ENCODE data around the gene SEPTIN7.

Gene SEPTIN7

DNA sequence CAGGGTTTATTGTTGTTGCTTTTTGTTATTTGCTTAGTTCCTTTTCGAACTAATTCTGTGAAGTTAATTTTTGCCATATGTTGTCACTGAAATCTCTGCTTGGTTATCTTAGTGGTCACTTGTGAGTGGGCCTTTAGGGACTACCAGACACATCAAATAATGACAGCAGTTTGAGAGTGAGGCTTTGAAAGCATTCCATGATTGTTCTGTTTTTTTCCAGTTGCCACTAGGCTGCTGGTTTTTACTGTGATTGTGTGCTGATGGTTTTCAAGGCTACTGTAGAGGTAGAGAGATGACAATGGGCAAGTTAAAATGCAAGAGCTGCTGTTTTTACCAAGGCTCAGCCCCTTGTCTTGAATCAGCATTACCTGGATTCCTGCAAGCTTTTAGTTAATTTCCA lies 20.0 kb downstream of the SEPTIN7 start:
- H3K4me1 ChIP-seq (ENCODE audit: low read depth, poor library complexity, severe bottlenecking) = peaks cover 57% of the 10 kb centered on the region
- no peak overlapping the region for H2AFZ ChIP-seq (ENCODE audit: low read depth)
- no peak overlapping the region for H3K9ac ChIP-seq
- H3K4me3 ChIP-seq (IDR thresholded peaks at IDR 0.05; ENCODE audit: insufficient read depth, low read depth, low read length) = no peak overlapping the region
- no peaks in the 10 kb centered on the region for H3K27me3 ChIP-seq (ENCODE audit: insufficient read depth, low read depth)
- H3K27ac ChIP-seq = no peak overlapping the region
- peaks cover 100% of the 10 kb centered on the region for H3K79me2 ChIP-seq (ENCODE audit: insufficient read depth, low read depth)
- no peak for TF ChIP-seq CTCF (conservative IDR thresholded peaks at IDR 0.05; ENCODE audit: low read depth, low read length)
- H3K4me2 ChIP-seq = no peak overlapping the region
- H4K20me1 ChIP-seq (ENCODE audit: insufficient read depth) = peaks cover 47% of the 10 kb centered on the region
- H3K36me3 ChIP-seq (ENCODE audit: insufficient read depth) = no peaks in the 10 kb centered on the region

DNA sequence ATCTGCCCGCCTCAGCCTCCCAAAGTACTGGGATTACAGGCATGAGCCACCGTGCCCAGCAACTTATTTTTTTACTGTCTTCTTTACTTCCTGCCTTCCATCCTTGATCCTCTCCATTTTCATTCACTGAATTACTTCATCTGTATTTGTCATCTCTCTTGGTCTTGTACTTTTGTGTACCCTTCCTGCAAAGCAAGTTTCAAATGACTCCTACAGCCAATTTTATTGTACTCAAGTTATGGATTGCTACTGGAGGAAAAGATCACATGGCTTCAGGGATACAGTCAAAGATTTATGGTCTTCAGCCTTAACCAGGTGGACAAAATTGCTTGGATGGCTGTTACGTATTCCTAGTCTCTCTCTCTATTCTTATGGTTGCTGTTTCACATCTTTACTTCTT lies 22.6 kb downstream of the SEPTIN7 start:
- Histone ChIP-seq H3K27ac (no peak overlapping the region), H3K4me3 (IDR thresholded peaks at IDR 0.05; ENCODE audit: insufficient read depth, low read depth, low read length) (no peak overlapping the region), H4K20me1 (ENCODE audit: insufficient read depth) (peaks cover 44% of the 10 kb centered on the region), H3K4me2 (no peak overlapping the region), H3K27me3 (ENCODE audit: insufficient read depth, low read depth) (no peaks in the 10 kb centered on the region), H3K36me3 (ENCODE audit: insufficient read depth) (no peaks in the 10 kb centered on the region), H3K9ac (no peak overlapping the region), H3K4me1 (ENCODE audit: low read depth, poor library complexity, severe bottlenecking) (peaks cover 38% of the 10 kb centered on the region), H2AFZ (ENCODE audit: low read depth) (no peak overlapping the region), H3K79me2 (ENCODE audit: insufficient read depth, low read depth) (peaks cover 100% of the 10 kb centered on the region)
- TF ChIP-seq CTCF (conservative IDR thresholded peaks at IDR 0.05; ENCODE audit: low read depth, low read length) = no peak

- H3K9ac ChIP-seq = no peak overlapping the region
- H2AFZ ChIP-seq (ENCODE audit: low read depth) = no peak overlapping the region
- H3K4me2 ChIP-seq = no peak overlapping the region
- H3K27ac ChIP-seq = no peak overlapping the region
- H4K20me1 ChIP-seq (ENCODE audit: insufficient read depth) = peaks cover 53% of the 10 kb centered on the region
- no peaks in the 10 kb centered on the region for H3K36me3 ChIP-seq (ENCODE audit: insufficient read depth)
- no peak for TF ChIP-seq CTCF (conservative IDR thresholded peaks at IDR 0.05; ENCODE audit: low read depth, low read length)
- H3K4me3 ChIP-seq (IDR thresholded peaks at IDR 0.05; ENCODE audit: insufficient read depth, low read depth, low read length) = no peak overlapping the region
- peaks cover 12% of the 10 kb centered on the region for H3K4me1 ChIP-seq (ENCODE audit: low read depth, poor library complexity, severe bottlenecking)
- peaks cover 100% of the 10 kb centered on the region for H3K79me2 ChIP-seq (ENCODE audit: insufficient read depth, low read depth)
- H3K27me3 ChIP-seq (ENCODE audit: insufficient read depth, low read depth) = no peaks in the 10 kb centered on the region
These were observed 25.1 kb downstream of the SEPTIN7 start for GRCh38 chr7:35825974-35826373.

DNA sequence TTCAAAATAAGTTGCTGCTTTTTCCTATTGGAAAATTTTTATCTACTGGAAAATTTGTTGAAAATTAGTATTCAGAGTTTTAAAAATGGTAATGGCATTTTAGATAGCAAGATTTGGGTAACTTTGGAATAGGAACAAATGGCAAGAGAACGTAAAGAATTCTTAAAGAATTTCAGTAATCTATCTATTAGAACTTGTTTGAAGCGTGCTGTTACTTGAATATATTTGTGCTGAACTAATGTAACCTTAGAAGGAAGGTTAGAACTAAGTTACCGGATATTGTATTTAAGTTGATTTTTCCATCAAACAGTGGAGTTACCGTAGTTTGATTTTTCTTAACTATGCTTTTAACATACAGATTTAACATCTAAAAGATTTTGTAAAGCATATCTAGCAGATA lies 25.9 kb downstream of the SEPTIN7 start:
- Histone ChIP-seq H3K4me2 (no peak overlapping the region), H2AFZ (ENCODE audit: low read depth) (no peak overlapping the region), H3K27me3 (ENCODE audit: insufficient read depth, low read depth) (no peaks in the 10 kb centered on the region), H3K4me3 (IDR thresholded peaks at IDR 0.05; ENCODE audit: insufficient read depth, low read depth, low read length) (no peak overlapping the region), H3K4me1 (ENCODE audit: low read depth, poor library complexity, severe bottlenecking) (peaks cover 7% of the 10 kb centered on the region), H3K79me2 (ENCODE audit: insufficient read depth, low read depth) (peaks cover 100% of the 10 kb centered on the region), H3K9ac (no peak overlapping the region), H3K36me3 (ENCODE audit: insufficient read depth) (no peaks in the 10 kb centered on the region), H3K27ac (no peak overlapping the region), H4K20me1 (ENCODE audit: insufficient read depth) (peaks cover 52% of the 10 kb centered on the region)
- no peak for TF ChIP-seq CTCF (conservative IDR thresholded peaks at IDR 0.05; ENCODE audit: low read depth, low read length)

Data from KMS-11 (cell line).